ENCODE measurements around the gene PPRC1.
A peak's percentile ranks its signal among the peaks of the same experiment; 100 is the strongest.
"Not testable (repeated sequence)": the region's sequence is repeated elsewhere in the genome, so short reads cannot be mapped to it uniquely, and the experiment has no call there.

PPRC1 gene

DNA sequence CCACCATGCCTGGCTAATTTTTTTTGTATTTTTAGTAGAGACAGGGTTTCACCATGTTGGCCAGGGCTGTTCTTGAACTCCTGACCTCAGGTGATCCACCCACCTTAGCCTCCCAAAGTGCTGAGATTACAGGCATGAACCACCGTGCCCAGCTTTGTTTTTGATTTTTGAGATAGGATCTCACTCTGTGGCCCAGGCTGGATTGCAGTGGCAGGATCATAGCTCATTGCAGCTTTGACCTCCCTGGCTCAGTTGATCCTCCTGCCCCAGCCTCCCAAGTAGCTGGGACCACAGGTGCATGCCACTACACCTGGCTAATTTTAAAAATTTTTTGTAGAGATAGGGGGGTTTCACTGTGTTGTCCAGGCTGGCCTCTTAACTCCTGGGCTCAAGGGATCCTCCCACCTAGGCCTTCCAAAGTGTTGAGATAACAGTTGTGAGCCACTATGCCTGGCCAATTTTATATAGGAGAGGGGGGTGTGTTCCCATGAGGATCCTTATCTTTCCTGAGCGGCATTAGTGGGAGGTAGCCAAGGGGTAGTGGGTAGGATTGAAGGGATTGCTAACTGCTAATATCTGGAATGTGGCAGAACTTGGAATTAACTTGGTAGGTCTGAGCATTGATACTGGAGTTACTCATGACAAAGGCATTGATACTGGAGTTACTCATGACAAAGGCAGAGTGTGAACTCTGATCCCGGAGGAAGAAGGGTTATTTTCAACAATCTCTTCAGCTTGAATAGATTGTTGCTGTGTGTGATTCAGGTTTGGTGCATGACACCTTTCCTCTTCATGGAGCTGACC lies 18.3 kb downstream of the PPRC1 start:
- DNase-seq (ENCODE audit: low spot score): peak; percentile 44

- DNase-seq (ENCODE audit: low spot score): peak; percentile 91
Measured at GRCh38 chr10:102151774-102152544, 19.1 kb downstream of the PPRC1 start, which contains the start of gene NOLC1. Gene NOLC1, plus strand, starts transcription at chr10:102152389. Its CDS starts 22 bp downstream, at chr10:102152411.

GRCh38 chr10:102152545-102152890 lies 19.7 kb downstream of the PPRC1 start:
- peak; percentile 26 for DNase-seq (ENCODE audit: low spot score)

- no peak for DNase-seq (ENCODE audit: low spot score)
Measured at GRCh38 chr10:102153093-102153620, 20.3 kb downstream of the PPRC1 start.

DNA sequence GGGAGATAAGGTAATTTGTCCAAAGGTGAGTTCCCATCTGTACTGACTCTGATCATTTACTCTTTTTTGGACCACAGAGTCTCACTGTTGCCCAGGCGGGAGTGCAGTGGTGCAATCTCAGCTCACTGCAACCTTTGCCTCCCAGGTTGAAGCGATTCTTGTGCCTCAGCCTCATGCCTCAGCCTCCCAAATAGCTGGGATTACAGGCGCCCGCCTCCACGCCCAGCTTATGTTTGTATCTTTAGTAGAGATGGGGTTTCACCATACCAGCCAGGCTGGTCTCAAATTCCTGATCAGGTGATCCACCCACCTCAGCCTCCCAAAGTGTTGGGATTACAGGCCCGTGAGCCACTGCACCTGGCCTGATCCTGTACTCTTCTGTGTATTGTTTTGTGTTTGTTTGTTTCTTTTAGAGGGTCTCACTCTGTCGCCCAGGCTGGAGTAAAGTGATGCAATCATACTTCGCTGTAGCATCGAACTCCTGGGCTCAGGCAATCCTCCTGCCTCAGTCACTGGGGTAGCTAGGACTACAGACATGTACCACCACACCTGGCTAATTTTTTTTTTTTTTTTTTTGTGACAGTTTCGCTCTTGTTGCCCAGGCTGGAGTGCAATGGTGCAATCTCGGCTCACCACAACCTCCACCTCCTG lies 21.8 kb downstream of the PPRC1 start:
- DNase-seq (ENCODE audit: low spot score): no peak

GRCh38 chr10:102157224-102157623 lies 24.4 kb downstream of the PPRC1 start:
- no peak for DNase-seq (ENCODE audit: low spot score)

DNA sequence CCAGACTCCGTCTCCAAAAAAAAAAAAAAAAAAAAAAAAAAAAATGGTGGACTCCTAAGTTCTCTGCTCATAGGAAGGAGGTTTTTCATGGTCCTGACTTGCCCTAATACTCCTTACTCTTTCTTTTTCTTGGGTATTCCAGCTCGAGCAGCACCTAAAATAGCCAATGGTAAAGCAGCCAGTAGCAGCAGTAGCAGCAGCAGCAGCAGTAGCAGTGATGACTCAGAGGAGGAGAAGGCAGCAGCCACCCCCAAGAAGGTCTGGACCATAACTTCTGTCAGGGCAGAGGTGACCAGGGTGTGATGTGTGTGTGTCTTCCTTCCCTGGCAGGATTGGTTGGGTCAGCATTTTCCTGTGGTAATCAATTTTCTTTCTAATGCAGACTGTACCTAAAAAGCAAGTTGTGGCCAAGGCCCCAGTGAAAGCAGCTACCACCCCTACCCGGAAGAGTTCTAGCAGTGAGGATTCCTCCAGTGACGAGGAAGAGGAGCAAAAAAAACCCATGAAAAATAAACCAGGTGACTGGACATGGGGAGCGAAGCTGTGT lies 26.3 kb downstream of the PPRC1 start:
- peak; percentile 22 for DNase-seq (ENCODE audit: low spot score)

DNA sequence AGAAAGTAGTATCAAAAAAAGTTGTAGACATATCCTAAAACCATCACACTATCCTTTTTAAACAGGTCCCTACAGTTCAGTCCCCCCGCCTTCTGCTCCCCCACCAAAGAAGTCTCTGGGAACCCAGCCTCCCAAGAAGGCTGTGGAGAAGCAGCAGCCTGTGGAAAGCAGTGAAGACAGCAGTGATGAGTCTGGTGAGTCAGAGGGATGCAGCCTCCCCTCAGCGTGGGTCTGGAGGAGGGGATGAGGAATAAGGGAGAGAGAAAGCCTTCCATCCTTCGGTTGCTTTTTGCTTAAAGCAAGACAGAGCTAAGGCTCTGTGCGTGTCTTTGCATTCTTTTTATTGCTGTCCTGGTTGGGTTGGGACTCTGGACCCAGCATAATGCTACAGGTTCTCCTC lies 27.0 kb downstream of the PPRC1 start:
- DNase-seq (ENCODE audit: low spot score): no peak

DNA sequence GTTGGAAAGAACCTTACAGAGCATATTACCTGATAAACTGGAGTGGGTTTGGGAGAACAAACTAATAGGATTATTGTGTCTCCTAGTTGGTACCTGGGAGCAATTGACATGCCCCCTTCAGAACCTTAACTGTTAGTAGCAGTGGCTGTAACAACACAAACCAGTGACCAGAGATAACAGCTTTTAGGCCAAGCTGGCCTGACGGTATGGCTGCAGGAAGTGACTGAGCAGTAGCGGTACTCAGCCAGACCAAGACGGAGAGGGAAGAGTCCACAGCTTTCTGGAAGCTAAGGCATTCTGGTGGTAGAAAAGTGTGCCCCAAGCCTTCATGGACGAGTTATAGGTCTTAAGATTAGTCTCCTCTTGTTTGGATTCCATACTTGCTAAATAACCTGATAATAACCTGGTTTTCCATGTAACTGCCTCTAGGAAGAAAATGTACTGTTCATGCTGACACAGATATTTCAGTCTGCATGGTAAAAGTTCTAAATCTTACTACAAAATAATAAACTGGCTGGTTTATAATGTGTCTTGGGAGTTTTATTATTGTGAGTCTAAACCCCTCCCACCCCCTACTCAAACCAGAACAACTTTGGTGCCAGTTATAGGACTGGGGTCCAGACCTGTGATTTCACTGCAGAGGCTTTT lies 30.6 kb downstream of the PPRC1 start:
- no peak for DNase-seq (ENCODE audit: low spot score)

DNA sequence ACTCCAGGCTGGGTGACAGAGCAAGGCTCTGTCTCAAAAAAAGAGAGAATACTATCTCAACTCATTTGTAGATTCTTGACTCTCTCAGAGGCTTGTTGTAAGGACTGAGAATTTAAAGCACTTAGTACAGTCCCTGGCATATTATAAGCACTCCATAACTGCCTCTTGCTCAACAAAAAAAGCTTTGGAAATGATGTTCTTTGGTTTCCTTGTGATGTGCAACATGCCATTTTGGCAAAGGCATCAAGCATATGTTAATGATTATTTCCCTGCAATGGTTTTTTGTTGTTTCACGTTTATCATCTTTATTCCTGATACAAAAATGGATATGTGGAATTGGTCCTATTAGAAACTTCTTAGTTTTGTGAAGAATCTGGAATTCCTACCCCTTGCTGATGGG lies 35.0 kb downstream of the PPRC1 start:
- no peak for DNase-seq (ENCODE audit: low spot score)

DNA sequence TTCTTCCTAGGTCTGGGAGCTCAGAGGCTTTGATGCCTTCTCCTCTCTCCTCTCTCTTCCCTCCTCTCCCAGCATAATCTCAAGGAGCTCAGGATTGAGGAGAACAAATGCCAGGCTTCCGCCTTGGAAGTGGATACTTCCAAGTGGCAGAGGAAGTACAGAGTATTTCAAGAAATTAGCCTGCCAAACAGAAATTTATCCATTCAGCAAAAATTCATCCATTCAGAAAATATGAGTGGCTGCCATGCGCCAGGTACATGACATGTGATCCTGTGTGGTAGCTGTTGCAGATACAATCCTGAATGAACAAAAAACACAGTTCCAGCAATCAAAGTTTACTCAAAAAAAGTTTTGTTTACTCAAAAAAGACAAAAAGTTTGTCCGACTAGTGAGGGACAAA lies 37.8 kb downstream of the PPRC1 start:
- DNase-seq (ENCODE audit: low spot score): no peak

- no peak for DNase-seq (ENCODE audit: low spot score)
Measured at GRCh38 chr10:102172288-102172687, 39.4 kb downstream of the PPRC1 start.

DNA sequence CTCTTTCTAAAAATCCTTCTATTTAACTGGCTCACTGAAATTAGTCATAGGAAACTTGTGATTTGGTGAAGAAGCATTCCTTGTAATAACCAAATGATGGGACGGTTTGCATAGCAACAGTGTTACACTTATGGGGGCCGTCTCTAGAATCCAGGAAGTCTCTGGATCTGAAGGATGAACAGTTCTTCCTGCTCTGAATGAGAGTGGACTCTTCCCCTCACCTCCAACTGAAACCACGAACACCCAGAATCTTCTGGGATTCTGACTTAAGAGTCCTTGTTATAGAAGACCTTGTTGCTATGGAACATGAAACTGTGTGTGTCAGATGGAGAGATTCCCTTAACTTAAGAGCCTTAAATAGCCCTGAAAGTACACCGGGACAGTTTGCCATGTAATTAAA lies 42.6 kb downstream of the PPRC1 start:
- DNase-seq (ENCODE audit: low spot score): peak; percentile 40

DNA sequence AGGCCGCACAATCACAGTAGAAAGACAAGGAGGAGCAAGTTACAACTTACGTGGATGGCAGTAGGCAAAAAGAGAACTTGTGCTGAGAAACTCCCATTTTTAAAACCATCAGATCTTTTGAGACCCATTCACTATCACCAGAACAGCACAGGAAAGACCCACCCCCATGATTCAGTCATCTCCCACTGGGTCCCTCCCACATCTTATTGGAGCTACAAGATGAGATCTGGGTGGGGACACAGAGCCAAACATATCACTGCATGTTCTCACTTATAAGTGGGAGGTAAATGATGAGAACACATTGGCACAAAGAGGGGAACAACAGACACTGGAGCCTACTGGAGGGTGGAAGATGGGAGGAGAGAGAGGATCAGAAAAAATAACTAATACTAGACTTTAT lies 51.8 kb downstream of the PPRC1 start:
- DNase-seq (ENCODE audit: low spot score): no peak

GRCh38 chr10:102185272-102185671 lies 52.4 kb downstream of the PPRC1 start:
- DNase-seq (ENCODE audit: low spot score): no peak

DNA sequence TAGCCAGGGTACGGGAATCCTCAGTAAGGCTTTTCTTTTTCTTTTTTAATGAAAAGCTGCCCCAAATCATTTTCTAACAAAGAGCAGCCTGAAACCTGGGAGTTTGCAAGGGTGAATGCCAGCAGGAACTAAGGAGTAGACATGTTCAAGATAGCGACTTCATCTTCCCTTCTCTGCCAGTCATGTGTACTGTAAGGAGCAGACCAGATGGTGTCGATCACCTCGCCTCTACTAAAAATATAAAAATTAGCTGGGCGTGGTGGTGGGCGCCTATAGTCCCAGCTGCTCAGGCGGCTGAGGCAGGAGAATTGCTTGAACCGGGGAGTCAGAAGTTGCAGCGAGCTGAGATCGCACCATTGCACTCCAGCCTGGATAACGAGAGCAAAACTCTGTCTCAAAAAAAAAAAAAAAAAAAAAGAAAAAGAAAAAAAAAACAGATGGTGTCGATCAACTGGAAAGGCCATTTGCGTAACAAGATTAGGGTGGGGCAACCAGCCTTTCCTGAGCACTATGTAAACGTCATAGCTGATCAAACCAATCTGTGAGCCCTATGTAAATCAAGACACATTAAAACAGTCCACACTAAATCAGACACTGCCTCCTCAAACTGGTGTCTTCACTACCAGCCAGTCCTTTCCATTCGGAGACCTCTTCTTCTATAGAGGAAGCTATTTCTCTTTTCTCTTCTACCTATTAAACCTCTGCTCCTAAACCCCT lies 53.1 kb downstream of the PPRC1 start:
- DNase-seq (ENCODE audit: low spot score): no peak

DNA sequence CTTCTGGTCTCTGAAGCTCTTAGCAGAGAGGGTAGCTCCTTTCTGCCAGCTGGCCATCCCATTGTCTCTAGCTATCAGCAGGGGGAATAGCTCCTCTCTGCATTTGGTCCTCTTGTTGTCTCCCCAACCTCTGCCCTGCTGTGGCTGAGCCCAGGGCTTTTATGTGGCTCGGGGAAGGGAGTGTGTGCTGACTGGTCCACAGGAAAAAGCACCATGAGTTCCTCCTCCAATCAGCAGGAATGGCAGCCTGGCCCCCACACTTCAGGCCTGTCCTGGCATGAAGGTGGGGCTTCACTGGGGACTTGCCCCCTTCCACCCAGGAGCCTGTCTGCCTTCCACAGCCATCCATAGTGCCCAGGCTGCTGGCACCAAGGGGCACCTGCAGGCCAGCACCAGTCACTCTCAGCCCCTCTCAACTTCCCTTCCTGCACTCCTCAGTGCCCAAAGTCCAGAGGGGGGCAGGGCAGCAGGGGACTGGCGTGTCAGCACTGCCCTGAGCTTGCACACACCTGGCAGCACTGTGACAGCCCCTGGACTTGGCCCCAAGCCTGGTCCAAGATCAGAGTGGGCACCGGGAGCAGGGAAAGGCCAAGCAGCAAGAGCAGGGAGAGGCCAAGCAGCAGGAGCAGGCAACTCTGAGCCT lies 55.6 kb downstream of the PPRC1 start:
- DNase-seq (ENCODE audit: low spot score): no peak

DNA sequence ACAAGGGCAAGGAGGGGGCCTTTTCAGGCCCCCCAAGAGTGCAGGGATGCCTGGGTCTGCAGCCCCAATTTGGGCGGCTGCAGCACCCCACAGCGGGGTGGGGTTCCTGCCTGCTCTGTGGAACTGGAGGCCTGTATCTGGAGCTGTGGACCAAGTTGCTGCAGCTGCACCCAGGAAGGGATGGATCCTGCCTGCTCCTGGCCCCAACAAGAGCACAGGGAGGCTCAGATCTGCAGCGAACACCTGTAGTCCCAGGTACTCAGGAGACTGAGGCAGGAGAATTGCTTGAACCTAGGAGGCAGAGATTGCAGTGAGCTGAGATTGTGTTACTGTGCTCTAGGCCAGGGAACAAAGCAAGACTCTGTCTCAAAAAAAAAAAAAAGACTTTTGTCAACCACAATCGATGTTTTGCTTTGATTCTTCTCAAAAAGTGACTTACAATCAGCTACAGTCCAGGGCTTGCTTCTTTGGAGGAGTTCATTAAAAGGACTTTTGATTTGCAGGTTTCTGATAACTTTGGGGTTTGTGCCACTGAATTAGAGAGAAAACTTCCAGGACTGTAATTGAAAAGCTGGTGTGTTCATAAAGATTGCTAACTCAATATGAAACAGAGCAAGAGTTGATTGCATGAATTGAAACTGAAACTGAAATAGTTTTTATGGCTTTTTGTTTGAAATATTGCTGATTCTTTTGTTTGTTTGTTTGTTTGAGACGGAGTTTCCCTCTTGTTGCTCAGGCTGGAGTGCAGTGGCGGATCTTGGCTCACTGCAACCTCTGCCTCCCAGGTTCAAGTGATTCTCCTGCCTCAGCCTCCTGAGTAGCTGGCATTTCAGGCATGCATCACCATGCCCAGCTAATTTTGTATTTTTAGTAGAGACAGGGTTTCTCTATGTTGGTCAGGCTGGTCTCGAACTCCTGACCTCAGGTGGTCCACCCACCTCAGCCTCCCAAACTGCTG lies 56.4 kb downstream of the PPRC1 start:
- not testable (repeated sequence) for DNase-seq (ENCODE audit: low spot score)

- DNase-seq (ENCODE audit: low spot score): no peak
Measured at GRCh38 chr10:102191956-102192355, 59.1 kb downstream of the PPRC1 start.

All from AG08396 (cell line).